Adrenal gland (tissue), 5 donors: ENCODE data around the gene HYAL4.

ENCODE experiments used
- POLR2A ChIP-seq, 2 donors: fragments of 450-650 bp; IDR thresholded peaks; one replicate each; pipeline ENCODE4 v1.6.1; 2017; ENCODE audit warnings: antibody characterized with exemption in 2 of 2, mild to moderate bottlenecking in 2 of 2, moderate library complexity in 1 of 2
- TF ChIP-seq, protein P1 (sequence below), 6 experiments: fragments of 450-650 bp in 4 of 6; fragments of 200-600 bp in 2 of 6; sonication (generic) in 1 of 6; IDR thresholded peaks; 1 replicate in 5 of 6; 2 replicates in 1 of 6; pipeline versions ENCODE4 v1.5.1 to v1.8.0; 2016 to 2021; ENCODE audit warnings: antibody characterized with exemption in 6 of 6, mild to moderate bottlenecking in 2 of 6, moderate library complexity in 1 of 6
- donor health status: DM: no; HTN: no; CAD: no.

DNA sequence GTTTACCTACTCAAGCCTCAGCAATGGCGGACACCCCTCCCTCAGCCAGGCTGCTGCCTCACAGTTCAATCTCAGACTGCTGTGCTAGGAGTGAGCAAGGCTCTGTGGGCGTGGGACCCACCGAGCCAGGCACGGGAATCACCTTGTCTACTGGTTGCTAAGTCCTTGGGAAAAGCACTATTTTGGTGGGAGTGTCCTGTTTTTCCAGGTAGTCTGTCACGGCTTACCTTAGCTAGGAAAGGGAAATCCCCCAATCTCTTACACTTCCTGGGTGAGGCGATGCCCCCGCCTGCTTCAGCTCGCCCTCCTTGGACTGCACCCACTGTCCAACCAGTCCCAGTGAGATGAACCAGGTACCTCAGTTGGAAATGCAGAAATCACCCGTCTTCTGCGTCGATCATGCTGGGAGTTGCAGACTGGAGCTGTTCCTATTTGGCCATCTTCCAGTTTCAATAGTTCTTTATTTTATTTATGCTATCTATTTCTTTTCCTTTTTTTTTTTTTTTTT is at the start of gene HYAL4:
- TF ChIP-seq POLR2A (IDR thresholded peaks at IDR 0.05): no peak
- TF ChIP-seq, protein P1, sequence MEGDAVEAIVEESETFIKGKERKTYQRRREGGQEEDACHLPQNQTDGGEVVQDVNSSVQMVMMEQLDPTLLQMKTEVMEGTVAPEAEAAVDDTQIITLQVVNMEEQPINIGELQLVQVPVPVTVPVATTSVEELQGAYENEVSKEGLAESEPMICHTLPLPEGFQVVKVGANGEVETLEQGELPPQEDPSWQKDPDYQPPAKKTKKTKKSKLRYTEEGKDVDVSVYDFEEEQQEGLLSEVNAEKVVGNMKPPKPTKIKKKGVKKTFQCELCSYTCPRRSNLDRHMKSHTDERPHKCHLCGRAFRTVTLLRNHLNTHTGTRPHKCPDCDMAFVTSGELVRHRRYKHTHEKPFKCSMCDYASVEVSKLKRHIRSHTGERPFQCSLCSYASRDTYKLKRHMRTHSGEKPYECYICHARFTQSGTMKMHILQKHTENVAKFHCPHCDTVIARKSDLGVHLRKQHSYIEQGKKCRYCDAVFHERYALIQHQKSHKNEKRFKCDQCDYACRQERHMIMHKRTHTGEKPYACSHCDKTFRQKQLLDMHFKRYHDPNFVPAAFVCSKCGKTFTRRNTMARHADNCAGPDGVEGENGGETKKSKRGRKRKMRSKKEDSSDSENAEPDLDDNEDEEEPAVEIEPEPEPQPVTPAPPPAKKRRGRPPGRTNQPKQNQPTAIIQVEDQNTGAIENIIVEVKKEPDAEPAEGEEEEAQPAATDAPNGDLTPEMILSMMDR (IDR thresholded peaks at IDR 0.05): no peak
